WTC11 (cell line): ENCODE measurements around the gene CAMTA1. TPM values are rescaled to one million over a fixed set of nuclear protein-coding genes. Genes with fewer than 3 reads are reported as not detected.

Source experiments
- ATAC-seq: fragments of 200-7000 bp; cut with Tn5 transposase; 2 replicates; pipeline ENCODE4 v1.10.0; 2021; ENCODE audit warnings: mild to moderate bottlenecking, moderate library complexity
- CTCF ChIA-PET: fragments of 300-600 bp; sonication (Branson Sonifier 250); formaldehyde crosslinking; loops from one replicate; lab custom pipeline; 2021; ENCODE audit warnings: antibody characterized with exemption; lab: Charles Lee
- POLR2A ChIA-PET: fragments of 350-600 bp; sonication (Branson Sonifier 250); formaldehyde crosslinking; loops from one replicate; lab custom pipeline; 2021; ENCODE audit warnings: antibody characterized with exemption; lab: Charles Lee
- DNase-seq: peaks from one replicate; pipeline ENCODE4 v3.0.0; 2021; ENCODE audit warnings: low spot score
- H3K27ac Mint-ChIP-seq: 2 replicates; pipeline ENCODE4 v1.8.0; 2021; ENCODE audit warnings: mixed read lengths
- H3K27me3 Mint-ChIP-seq: 2 replicates; pipeline ENCODE4 v1.8.0; 2021; ENCODE audit warnings: low read depth, mild to moderate bottlenecking, moderate library complexity, mixed read lengths
- H3K36me3 Mint-ChIP-seq: 2 replicates; pipeline ENCODE4 v1.8.0; 2021; ENCODE audit warnings: mixed read lengths
- H3K4me1 Mint-ChIP-seq: 2 replicates; pipeline ENCODE4 v1.8.0; 2022; ENCODE audit warnings: mixed read lengths
- H3K4me3 Mint-ChIP-seq: 2 replicates; pipeline ENCODE4 v1.8.0; 2021; ENCODE audit warnings: mild to moderate bottlenecking, moderate library complexity, mixed read lengths
- H3K9me3 Mint-ChIP-seq: 2 replicates; pipeline ENCODE4 v1.8.0; 2021; ENCODE audit warnings: mixed read lengths
- CBFB ChIP-seq: sonication (generic); formaldehyde crosslinking; IDR thresholded peaks from 2 replicates; pipeline ENCODE4 v1.8.1; 2022; ENCODE audit warnings: mild to moderate bottlenecking, low read depth, missing genetic modification reagents
- EMX1 ChIP-seq: fragments of 250-450 bp; sonication (Bioruptor Pico); IDR thresholded peaks from 2 replicates; pipeline ENCODE4 v1.8.0; 2021; ENCODE audit warnings: mild to moderate bottlenecking
- ESRRA ChIP-seq: sonication (generic); formaldehyde crosslinking; IDR thresholded peaks from 2 replicates; pipeline ENCODE4 v1.8.1; 2022; ENCODE audit warnings: mild to moderate bottlenecking, missing genetic modification reagents, borderline replicate concordance
- FOXK1 ChIP-seq: sonication (generic); formaldehyde crosslinking; IDR thresholded peaks from 2 replicates; pipeline ENCODE4 v1.8.0; 2022; ENCODE audit warnings: mild to moderate bottlenecking, moderate library complexity, missing genetic modification reagents
- GTF2I ChIP-seq: fragments of 250-450 bp; sonication (Bioruptor Pico); conservative IDR thresholded peaks from 2 replicates; pipeline ENCODE4 v1.4.0; 2021; ENCODE audit warnings: mild to moderate bottlenecking
- HMGA2 ChIP-seq: fragments of 250-450 bp; sonication (Bioruptor Pico); IDR thresholded peaks from 2 replicates; pipeline ENCODE4 v1.4.0; 2021; ENCODE audit warnings: mild to moderate bottlenecking, moderate library complexity
- KAT7 ChIP-seq: sonication (generic); formaldehyde crosslinking; IDR thresholded peaks from 2 replicates; pipeline ENCODE4 v1.8.1; 2023; ENCODE audit warnings: missing genetic modification reagents, mild to moderate bottlenecking, borderline replicate concordance
- NFATC4 ChIP-seq: fragments of 250-450 bp; sonication (Bioruptor Pico); IDR thresholded peaks from 2 replicates; pipeline ENCODE4 v1.9.0; 2021; ENCODE audit warnings: mild to moderate bottlenecking
- NR1H2 ChIP-seq: sonication (generic); formaldehyde crosslinking; IDR thresholded peaks from 2 replicates; pipeline ENCODE4 v1.9.0; 2021; ENCODE audit warnings: mild to moderate bottlenecking, moderate library complexity, missing genetic modification reagents
- NR3C1 ChIP-seq: sonication (generic); formaldehyde crosslinking; conservative IDR thresholded peaks from 2 replicates; pipeline ENCODE4 v1.8.1; 2023; ENCODE audit warnings: low read depth, mild to moderate bottlenecking, missing genetic modification reagents
- TEAD4 ChIP-seq: sonication (generic); formaldehyde crosslinking; IDR thresholded peaks from 2 replicates; pipeline ENCODE4 v1.8.0; 2022; ENCODE audit warnings: mild to moderate bottlenecking, missing genetic modification reagents
- ZBTB21 ChIP-seq: sonication (generic); formaldehyde crosslinking; IDR thresholded peaks from 2 replicates; pipeline ENCODE4 v1.8.1; 2023; ENCODE audit warnings: mild to moderate bottlenecking, missing genetic modification reagents, borderline replicate concordance
- ZNF317 ChIP-seq: sonication (generic); formaldehyde crosslinking; IDR thresholded peaks from 2 replicates; pipeline ENCODE4 v1.8.1; 2023; ENCODE audit warnings: low read depth, mild to moderate bottlenecking, moderate library complexity, missing genetic modification reagents, borderline replicate concordance
- ZNF671 ChIP-seq: fragments of 250-450 bp; sonication (Bioruptor Pico); IDR thresholded peaks from 2 replicates; pipeline ENCODE4 v1.8.0; 2021; ENCODE audit warnings: mild to moderate bottlenecking
- total RNA-seq: library from RNA; stranded (reverse); gene quantifications from 3 replicates; pipeline ENCODE4 v1.2.3, GENCODE V29; 2021
- TF ChIP-seq, protein P1 (sequence below): sonication (generic); formaldehyde crosslinking; IDR thresholded peaks from 2 replicates; pipeline ENCODE4 v1.8.1; 2023; ENCODE audit warnings: mild to moderate bottlenecking, missing genetic modification reagents, moderate library complexity
- TF ChIP-seq, protein P2 (sequence below): sonication (generic); formaldehyde crosslinking; IDR thresholded peaks from 2 replicates; pipeline ENCODE4 v1.8.1; 2022; ENCODE audit warnings: low read depth, missing genetic modification reagents, borderline replicate concordance
- TF ChIP-seq, protein P3 (sequence below): sonication (generic); formaldehyde crosslinking; IDR thresholded peaks from 2 replicates; pipeline ENCODE4 v1.8.0; 2022; ENCODE audit warnings: mild to moderate bottlenecking, missing genetic modification reagents
- TF ChIP-seq, protein P4 (sequence below): sonication (generic); formaldehyde crosslinking; IDR thresholded peaks from 2 replicates; pipeline ENCODE4 v1.8.1; 2022; ENCODE audit warnings: mild to moderate bottlenecking, moderate library complexity, missing genetic modification reagents
- TF ChIP-seq, protein P5 (sequence below): sonication (generic); formaldehyde crosslinking; IDR thresholded peaks from 2 replicates; pipeline ENCODE4 v1.8.1; 2022; ENCODE audit warnings: missing genetic modification reagents, borderline replicate concordance
- TF ChIP-seq, protein P6 (sequence below): sonication (generic); formaldehyde crosslinking; IDR thresholded peaks from 2 replicates; pipeline ENCODE4 v1.8.1; 2022; ENCODE audit warnings: mild to moderate bottlenecking, missing genetic modification reagents, moderate library complexity, borderline replicate concordance
- TF ChIP-seq, protein P7 (sequence below): sonication (generic); formaldehyde crosslinking; IDR thresholded peaks from 2 replicates; pipeline ENCODE4 v1.8.0; 2022; ENCODE audit warnings: mild to moderate bottlenecking, missing genetic modification reagents
- TF ChIP-seq, protein P8 (sequence below): fragments of 250-450 bp; sonication (Bioruptor Pico); IDR thresholded peaks from 2 replicates; pipeline ENCODE4 v2.1.2; 2022; ENCODE audit warnings: mild to moderate bottlenecking, moderate library complexity
- TF ChIP-seq, protein P9 (sequence below): sonication (generic); formaldehyde crosslinking; IDR thresholded peaks from 2 replicates; pipeline ENCODE4 v1.8.1; 2023; ENCODE audit warnings: mild to moderate bottlenecking, missing genetic modification reagents
- TF ChIP-seq, protein P10 (sequence below): fragments of 250-450 bp; sonication (Bioruptor Pico); IDR thresholded peaks from 2 replicates; pipeline ENCODE4 v1.9.0; 2021; ENCODE audit warnings: moderate library complexity, mild to moderate bottlenecking, inconsistent platforms, borderline replicate concordance

CAMTA1 gene
- total RNA-seq, 1 experiment from 2014 or later, result 86.4 TPM

DNA sequence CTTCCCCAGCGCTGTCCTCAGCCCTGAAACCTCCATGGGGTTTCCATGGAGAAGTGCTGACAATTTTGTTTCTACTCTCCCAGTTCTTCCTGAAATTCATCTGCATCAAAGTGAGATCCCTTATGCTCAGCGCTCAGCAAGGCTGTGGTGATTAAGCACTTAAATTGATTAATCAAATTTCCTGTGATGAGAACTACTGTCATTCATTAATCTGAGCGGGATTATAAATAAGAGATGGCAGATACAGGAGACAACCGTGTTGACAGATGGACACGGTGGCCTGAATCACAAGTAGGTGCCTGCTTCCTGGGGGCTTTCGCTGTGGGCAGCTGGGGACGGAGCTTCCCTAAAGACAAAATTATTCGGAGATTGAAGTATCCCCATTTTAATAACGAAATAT lies 656.8 kb downstream of the CAMTA1 start:
- H3K27me3 Mint-ChIP-seq, result no peaks in the 10 kb centered on the region
- no peaks in the 10 kb centered on the region for H3K36me3 Mint-ChIP-seq
- DNase-seq (no peak), ATAC-seq (no peak)
- H3K9me3 Mint-ChIP-seq, result no peaks in the 10 kb centered on the region
- TF ChIP-seq ESRRA (no peak), ZBTB21 (no peak), NR3C1 (CRISPR knock-in tag) (no peak), GTF2I (CRISPR knock-in tag) (no peak), FOXK1 (CRISPR knock-in tag) (no peak), KAT7 (no peak), ZNF317 (no peak), CBFB (no peak), HMGA2 (CRISPR knock-in tag) (no peak)
- TF ChIP-seq, protein P1, sequence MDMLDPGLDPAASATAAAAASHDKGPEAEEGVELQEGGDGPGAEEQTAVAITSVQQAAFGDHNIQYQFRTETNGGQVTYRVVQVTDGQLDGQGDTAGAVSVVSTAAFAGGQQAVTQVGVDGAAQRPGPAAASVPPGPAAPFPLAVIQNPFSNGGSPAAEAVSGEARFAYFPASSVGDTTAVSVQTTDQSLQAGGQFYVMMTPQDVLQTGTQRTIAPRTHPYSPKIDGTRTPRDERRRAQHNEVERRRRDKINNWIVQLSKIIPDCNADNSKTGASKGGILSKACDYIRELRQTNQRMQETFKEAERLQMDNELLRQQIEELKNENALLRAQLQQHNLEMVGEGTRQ (CRISPR knock-in tag), result no peak
- TF ChIP-seq, protein P2, sequence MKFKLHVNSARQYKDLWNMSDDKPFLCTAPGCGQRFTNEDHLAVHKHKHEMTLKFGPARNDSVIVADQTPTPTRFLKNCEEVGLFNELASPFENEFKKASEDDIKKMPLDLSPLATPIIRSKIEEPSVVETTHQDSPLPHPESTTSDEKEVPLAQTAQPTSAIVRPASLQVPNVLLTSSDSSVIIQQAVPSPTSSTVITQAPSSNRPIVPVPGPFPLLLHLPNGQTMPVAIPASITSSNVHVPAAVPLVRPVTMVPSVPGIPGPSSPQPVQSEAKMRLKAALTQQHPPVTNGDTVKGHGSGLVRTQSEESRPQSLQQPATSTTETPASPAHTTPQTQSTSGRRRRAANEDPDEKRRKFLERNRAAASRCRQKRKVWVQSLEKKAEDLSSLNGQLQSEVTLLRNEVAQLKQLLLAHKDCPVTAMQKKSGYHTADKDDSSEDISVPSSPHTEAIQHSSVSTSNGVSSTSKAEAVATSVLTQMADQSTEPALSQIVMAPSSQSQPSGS (CRISPR knock-in tag), result no peak
- TF ChIP-seq, protein P3, sequence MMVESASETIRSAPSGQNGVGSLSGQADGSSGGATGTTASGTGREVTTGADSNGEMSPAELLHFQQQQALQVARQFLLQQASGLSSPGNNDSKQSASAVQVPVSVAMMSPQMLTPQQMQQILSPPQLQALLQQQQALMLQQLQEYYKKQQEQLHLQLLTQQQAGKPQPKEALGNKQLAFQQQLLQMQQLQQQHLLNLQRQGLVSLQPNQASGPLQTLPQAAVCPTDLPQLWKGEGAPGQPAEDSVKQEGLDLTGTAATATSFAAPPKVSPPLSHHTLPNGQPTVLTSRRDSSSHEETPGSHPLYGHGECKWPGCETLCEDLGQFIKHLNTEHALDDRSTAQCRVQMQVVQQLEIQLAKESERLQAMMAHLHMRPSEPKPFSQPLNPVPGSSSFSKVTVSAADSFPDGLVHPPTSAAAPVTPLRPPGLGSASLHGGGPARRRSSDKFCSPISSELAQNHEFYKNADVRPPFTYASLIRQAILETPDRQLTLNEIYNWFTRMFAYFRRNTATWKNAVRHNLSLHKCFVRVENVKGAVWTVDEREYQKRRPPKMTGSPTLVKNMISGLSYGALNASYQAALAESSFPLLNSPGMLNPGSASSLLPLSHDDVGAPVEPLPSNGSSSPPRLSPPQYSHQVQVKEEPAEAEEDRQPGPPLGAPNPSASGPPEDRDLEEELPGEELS, result no peak
- TF ChIP-seq, protein P4, sequence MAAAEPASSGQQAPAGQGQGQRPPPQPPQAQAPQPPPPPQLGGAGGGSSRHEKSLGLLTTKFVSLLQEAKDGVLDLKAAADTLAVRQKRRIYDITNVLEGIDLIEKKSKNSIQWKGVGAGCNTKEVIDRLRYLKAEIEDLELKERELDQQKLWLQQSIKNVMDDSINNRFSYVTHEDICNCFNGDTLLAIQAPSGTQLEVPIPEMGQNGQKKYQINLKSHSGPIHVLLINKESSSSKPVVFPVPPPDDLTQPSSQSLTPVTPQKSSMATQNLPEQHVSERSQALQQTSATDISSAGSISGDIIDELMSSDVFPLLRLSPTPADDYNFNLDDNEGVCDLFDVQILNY, result no peak
- TF ChIP-seq, protein P5, sequence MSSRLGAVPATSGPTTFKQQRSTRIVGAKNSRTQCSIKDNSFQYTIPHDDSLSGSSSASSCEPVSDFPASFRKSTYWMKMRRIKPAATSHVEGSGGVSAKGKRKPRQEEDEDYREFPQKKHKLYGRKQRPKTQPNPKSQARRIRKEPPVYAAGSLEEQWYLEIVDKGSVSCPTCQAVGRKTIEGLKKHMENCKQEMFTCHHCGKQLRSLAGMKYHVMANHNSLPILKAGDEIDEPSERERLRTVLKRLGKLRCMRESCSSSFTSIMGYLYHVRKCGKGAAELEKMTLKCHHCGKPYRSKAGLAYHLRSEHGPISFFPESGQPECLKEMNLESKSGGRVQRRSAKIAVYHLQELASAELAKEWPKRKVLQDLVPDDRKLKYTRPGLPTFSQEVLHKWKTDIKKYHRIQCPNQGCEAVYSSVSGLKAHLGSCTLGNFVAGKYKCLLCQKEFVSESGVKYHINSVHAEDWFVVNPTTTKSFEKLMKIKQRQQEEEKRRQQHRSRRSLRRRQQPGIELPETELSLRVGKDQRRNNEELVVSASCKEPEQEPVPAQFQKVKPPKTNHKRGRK (CRISPR knock-in tag), result no peak
- POLR2A ChIA-PET, result no interaction called here
- no peak overlapping the region for H3K27ac Mint-ChIP-seq
- H3K4me1 Mint-ChIP-seq, result peaks cover 3% of the 10 kb centered on the region; the same call in 1 of the 2 replicates
- no peak overlapping the region for H3K4me3 Mint-ChIP-seq
- CTCF ChIA-PET, result interaction anchor here (2.0 kb wide), 1 partner anchor 12 kb away, joined by 7 read pairs; no protein-coding TSS in a partner anchor

DNA sequence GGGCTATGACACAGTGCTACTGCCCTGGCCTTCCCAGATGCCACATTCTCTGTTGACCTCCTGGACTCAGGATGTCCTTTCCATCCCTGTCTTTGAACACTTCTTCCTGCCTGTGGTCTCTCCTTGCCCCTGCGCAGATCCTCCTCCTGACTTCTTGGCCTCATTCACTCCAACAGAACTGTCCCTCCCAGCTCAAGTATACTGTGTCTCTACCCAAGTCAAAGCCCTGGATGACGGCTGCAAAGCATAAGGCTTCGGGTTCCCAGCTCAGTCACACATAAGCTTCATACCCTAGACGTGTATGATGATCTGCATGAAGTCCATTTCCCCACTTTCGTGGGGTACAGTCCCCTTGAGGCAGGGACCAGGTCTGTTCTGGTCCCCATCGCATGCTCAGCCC lies 657.7 kb downstream of the CAMTA1 start:
- Mint-ChIP-seq H3K4me3 (no peak overlapping the region), H3K9me3 (no peaks in the 10 kb centered on the region), H3K36me3 (no peaks in the 10 kb centered on the region), H3K4me1 (peaks cover 3% of the 10 kb centered on the region; the same call in 1 of the 2 replicates), H3K27me3 (no peaks in the 10 kb centered on the region), H3K27ac (no peak overlapping the region)
- ATAC-seq, result no peak
- ChIA-PET POLR2A (no interaction called here), CTCF (interaction anchor here (1.0 kb wide), 1 partner anchor 119 kb away, joined by 4 read pairs; no protein-coding TSS in a partner anchor)
- DNase-seq, result no peak
- TF ChIP-seq, protein P6, sequence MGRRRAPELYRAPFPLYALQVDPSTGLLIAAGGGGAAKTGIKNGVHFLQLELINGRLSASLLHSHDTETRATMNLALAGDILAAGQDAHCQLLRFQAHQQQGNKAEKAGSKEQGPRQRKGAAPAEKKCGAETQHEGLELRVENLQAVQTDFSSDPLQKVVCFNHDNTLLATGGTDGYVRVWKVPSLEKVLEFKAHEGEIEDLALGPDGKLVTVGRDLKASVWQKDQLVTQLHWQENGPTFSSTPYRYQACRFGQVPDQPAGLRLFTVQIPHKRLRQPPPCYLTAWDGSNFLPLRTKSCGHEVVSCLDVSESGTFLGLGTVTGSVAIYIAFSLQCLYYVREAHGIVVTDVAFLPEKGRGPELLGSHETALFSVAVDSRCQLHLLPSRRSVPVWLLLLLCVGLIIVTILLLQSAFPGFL (CRISPR knock-in tag), result no peak
- TF ChIP-seq TEAD4 (CRISPR knock-in tag) (no peak), ZNF317 (no peak), ZNF671 (CRISPR knock-in tag) (no peak), NFATC4 (CRISPR knock-in tag) (no peak), NR1H2 (CRISPR knock-in tag) (no peak), EMX1 (CRISPR knock-in tag) (no peak)
- TF ChIP-seq, protein P7, sequence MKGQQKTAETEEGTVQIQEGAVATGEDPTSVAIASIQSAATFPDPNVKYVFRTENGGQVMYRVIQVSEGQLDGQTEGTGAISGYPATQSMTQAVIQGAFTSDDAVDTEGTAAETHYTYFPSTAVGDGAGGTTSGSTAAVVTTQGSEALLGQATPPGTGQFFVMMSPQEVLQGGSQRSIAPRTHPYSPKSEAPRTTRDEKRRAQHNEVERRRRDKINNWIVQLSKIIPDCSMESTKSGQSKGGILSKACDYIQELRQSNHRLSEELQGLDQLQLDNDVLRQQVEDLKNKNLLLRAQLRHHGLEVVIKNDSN (CRISPR knock-in tag), result no peak
- TF ChIP-seq, protein P8, sequence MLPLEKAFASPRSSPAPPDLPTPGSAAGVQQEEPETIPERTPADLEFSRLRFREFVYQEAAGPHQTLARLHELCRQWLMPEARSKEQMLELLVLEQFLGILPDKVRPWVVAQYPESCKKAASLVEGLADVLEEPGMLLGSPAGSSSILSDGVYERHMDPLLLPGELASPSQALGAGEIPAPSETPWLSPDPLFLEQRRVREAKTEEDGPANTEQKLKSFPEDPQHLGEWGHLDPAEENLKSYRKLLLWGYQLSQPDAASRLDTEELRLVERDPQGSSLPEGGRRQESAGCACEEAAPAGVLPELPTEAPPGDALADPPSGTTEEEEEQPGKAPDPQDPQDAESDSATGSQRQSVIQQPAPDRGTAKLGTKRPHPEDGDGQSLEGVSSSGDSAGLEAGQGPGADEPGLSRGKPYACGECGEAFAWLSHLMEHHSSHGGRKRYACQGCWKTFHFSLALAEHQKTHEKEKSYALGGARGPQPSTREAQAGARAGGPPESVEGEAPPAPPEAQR (CRISPR knock-in tag), result no peak
- TF ChIP-seq, protein P9, sequence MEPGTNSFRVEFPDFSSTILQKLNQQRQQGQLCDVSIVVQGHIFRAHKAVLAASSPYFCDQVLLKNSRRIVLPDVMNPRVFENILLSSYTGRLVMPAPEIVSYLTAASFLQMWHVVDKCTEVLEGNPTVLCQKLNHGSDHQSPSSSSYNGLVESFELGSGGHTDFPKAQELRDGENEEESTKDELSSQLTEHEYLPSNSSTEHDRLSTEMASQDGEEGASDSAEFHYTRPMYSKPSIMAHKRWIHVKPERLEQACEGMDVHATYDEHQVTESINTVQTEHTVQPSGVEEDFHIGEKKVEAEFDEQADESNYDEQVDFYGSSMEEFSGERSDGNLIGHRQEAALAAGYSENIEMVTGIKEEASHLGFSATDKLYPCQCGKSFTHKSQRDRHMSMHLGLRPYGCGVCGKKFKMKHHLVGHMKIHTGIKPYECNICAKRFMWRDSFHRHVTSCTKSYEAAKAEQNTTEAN (CRISPR knock-in tag), result no peak
- TF ChIP-seq, protein P10, sequence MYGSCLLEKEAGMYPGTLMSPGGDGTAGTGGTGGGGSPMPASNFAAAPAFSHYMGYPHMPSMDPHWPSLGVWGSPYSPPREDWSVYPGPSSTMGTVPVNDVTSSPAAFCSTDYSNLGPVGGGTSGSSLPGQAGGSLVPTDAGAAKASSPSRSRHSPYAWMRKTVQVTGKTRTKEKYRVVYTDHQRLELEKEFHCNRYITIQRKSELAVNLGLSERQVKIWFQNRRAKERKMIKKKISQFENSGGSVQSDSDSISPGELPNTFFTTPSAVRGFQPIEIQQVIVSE, result no peak
